ENCODE measurements around the gene SV2C.
"Not testable (repeated sequence)": the region's sequence is repeated elsewhere in the genome, so short reads cannot be mapped to it uniquely, and the experiment has no call there.

The SV2C gene, protein sequence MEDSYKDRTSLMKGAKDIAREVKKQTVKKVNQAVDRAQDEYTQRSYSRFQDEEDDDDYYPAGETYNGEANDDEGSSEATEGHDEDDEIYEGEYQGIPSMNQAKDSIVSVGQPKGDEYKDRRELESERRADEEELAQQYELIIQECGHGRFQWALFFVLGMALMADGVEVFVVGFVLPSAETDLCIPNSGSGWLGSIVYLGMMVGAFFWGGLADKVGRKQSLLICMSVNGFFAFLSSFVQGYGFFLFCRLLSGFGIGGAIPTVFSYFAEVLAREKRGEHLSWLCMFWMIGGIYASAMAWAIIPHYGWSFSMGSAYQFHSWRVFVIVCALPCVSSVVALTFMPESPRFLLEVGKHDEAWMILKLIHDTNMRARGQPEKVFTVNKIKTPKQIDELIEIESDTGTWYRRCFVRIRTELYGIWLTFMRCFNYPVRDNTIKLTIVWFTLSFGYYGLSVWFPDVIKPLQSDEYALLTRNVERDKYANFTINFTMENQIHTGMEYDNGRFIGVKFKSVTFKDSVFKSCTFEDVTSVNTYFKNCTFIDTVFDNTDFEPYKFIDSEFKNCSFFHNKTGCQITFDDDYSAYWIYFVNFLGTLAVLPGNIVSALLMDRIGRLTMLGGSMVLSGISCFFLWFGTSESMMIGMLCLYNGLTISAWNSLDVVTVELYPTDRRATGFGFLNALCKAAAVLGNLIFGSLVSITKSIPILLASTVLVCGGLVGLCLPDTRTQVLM

DNA sequence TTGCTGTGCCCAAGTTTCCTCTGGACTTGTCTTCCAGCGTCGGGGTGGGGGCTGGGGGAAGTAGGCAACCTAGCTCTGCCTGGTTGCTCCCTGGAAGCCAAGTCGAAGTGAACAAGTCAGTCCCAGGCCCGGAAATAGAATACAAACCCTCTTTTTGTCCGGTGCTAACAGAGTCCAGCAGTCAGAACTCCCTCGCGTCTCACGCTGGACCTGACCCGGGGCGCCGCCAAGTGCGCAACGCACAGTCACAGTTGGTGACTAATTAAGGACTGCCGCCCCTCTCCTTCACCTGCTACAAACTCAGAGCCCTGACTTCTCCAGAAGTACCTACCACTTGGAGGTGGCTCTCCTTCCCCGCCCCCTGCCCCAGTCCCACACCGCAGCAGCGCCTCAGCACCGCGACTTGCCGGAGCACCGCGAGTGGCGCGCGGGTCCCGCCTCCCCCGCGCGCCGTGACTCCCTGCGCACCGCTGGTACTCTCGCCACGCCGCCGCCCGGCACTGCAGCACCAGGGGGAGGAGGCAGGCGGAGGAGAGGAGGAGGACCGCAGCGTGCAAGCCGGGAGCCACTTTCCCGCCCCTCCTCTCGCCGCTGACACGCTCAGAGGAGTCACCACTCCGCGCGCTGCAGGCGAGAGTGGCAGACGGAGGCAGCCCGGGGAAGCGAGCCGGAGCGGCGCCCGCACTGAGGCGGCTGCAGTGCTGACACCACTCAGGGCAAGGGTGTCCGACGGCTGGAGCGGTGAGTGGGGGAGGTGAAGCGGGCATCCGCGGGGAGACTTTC lies at the start of gene SV2C:
TSS of gene SV2C (plus strand) at position 612 of the 783 bp plus-strand sequence. CDS start 48,368 bp downstream, outside the sequence.
- DNase-seq (ENCODE audit: low read depth): peak; percentile 26

DNA sequence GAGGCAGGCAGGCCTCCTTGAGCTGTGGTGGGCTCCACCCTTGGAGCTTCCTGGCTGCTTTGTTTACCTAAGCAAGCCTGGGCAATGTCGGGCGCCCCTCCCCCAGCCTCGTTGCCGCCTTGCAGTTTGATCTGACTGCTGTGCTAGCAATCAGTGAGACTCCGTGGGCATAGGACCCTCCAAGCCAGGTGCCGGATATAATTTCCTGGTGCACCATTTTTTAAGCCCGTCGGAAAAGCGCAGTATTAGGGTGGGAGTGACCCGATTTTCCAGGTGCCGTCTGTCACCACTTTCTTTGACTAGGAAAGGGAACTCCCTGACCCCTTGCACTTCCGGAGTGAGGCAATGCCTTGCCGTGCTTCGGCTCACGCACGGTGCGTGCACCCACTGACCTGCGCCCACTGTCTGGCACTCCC lies 45.4 kb upstream of the SV2C start:
- DNase-seq (ENCODE audit: low read depth): not testable (repeated sequence)

- DNase-seq (ENCODE audit: low read depth): no peak
These were observed 45.0 kb upstream of the SV2C start for GRCh38 chr5:76038212-76038611.

GRCh38 chr5:76040806-76041205 lies 42.4 kb upstream of the SV2C start:
- DNase-seq (ENCODE audit: low read depth): no peak

DNA sequence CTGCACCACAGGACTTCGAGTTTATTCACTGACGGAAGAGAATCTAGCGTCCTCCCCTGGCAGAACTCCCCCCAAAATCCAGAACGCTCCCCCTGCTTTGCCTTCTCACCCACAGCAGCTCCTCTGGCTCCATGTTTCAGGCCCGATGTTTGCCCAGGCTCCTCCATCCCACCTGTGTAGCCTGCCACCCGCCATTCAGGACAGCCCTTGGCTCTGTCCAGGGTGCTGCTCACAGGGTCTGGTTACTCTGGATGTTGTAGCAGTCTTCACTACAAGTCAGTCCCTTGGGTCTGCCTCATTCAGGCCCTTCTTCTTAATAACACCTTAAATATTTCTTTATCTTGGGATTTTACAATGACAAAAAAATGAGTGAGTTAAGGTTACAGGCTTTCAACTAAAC lies 41.3 kb upstream of the SV2C start:
- no peak for DNase-seq (ENCODE audit: low read depth)

GRCh38 chr5:76046741-76047140 lies 36.4 kb upstream of the SV2C start:
- no peak for DNase-seq (ENCODE audit: low read depth)

DNA sequence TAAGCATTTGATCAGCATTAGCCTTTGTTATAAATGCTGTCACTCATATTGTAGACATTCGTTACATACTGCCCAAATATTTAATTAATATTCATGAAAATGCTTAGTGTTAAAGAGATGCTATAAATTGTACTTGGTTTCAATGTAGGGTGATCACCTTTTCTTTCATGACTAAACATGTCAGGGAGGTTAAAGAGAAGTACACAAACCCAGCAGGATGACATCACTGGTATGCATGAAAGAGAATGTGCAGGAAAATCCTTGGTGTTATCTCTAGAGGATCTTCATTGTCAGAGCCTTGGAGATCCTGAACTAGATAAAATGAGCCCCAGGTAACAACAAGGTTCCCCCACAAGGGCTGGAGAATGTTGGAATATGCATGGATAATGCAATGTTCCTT lies 33.0 kb upstream of the SV2C start:
- no peak for DNase-seq (ENCODE audit: low read depth)

GRCh38 chr5:76062502-76063041 lies 20.6 kb upstream of the SV2C start:
- no peak for DNase-seq (ENCODE audit: low read depth)

GRCh38 chr5:76065258-76065657 lies 17.9 kb upstream of the SV2C start:
- no peak for DNase-seq (ENCODE audit: low read depth)

- no peak for DNase-seq (ENCODE audit: low read depth)
These were observed 14.0 kb upstream of the SV2C start for GRCh38 chr5:76069061-76069735.

DNA sequence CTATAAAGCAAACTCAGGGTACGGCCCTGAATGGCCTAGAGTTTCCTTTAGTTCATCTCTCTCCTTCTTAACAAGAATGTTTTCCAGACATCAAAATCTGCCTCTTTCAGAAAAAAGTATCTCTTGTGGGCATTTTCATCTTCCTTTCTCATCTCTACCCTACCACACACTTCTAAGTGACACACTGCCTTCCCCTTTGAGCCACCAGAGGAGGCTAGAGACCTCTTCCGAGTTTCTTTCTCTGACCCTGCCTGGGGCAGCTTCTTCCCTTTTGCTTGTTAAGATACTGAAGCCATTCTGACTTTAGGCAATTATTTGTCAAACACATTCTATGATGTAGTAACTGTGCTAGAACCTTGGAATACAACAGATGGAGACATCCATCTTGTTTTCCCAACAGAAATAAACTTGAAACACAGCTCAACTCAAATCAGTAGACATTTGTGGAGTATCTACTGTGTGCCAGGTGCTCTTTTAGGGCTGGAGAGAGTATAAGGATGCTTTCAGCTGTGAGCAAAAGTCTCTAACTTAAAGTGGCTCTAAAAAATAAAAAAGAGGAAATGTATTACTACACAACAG lies 8.6 kb upstream of the SV2C start:
- no peak for DNase-seq (ENCODE audit: low read depth)

GRCh38 chr5:76081811-76082771 lies 1.1 kb upstream of the SV2C start:
- DNase-seq (ENCODE audit: low read depth): no peak

GRCh38 chr5:76083555-76084495 lies 642 bp downstream of the SV2C start:
- no peak for DNase-seq (ENCODE audit: low read depth)

GRCh38 chr5:76084496-76085242 lies 1.5 kb downstream of the SV2C start:
- DNase-seq (ENCODE audit: low read depth): no peak

DNA sequence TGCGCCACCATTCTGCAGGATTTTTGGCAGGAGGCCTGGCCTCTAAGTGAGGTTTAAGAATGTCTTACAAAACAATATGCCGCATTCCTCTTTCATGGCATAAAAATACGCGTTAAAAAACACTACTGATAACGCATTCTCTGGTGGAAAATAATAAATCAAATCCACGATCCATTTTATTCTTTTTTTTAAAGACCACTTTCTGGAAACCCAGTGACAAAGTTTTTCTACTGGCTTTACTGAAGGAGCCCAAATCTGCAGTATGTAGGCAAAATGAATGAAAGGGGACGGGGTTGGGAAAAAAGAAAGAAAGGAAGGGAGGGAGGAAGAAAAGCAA lies 2.0 kb downstream of the SV2C start:
- DNase-seq (ENCODE audit: low read depth): no peak

DNA sequence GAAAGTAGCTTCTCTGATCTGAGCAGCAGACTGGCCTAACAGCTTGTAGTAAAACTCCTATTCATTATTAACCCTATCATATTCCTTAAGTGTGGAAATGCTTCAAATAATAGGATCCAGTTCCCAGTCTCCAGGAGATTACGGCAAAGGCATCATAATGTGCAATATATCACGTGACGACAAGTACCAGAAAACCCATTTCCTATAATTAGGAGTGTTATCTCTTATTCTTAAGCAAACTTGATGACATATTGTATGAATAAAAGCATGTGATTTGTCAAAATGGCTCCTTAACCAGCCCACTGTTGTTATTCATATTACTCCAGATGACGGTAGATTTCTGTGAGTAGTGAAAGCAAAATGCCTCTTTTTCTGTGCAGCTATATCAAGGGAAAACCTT lies 2.9 kb downstream of the SV2C start:
- no peak for DNase-seq (ENCODE audit: low read depth)

- not testable (repeated sequence) for DNase-seq (ENCODE audit: low read depth)
These were observed 6.0 kb downstream of the SV2C start for GRCh38 chr5:76089156-76089555.

- no peak for DNase-seq (ENCODE audit: low read depth)
These were observed 8.2 kb downstream of the SV2C start for GRCh38 chr5:76091351-76091750.

Data from stimulated activated CD8-positive, alpha-beta memory T cell treated with anti-CD3 and anti-CD28 coated beads, Interleukin-4, amount 100 ng/mL, for 24 hours (primary cell).